H1 (cell line): ENCODE results near the gene CDRT4. TPM values are rescaled to one million over a fixed set of nuclear protein-coding genes. Genes with fewer than 3 reads are reported as not detected.

ENCODE experiments used
- CTCF ChIA-PET: fragments of 300-600 bp; sonication (Branson Sonifier 250); formaldehyde crosslinking; loops from one replicate; lab custom pipeline; 2021; ENCODE audit not compliant: partially characterized antibody; lab: Charles Lee
- POLR2A ChIA-PET: fragments of 300-600 bp; sonication (Branson Sonifier 250); formaldehyde crosslinking; loops from one replicate; lab custom pipeline; 2021; ENCODE audit warnings: inconsistent platforms; ENCODE audit not compliant: partially characterized antibody; lab: Charles Lee
- DNase-seq, 2 experiments: peaks; one replicate each; pipeline versions ENCODE4 v3.0.0 to v3.0.0-alpha.2; 2010 to 2022; ENCODE audit warnings: low spot score in 2 of 2, low read depth in 1 of 2, mixed read lengths in 1 of 2
- FAIRE-seq: peaks from 2 replicates; lab custom pipeline; 2011; peaks lifted over from hg19 to GRCh38; lab: Jason Lieb, UNC
- H2AFZ ChIP-seq: 2 replicates; pipeline ENCODE4 v1.8.1; 2012; ENCODE audit warnings: low read length, inconsistent platforms
- H2AK5ac ChIP-seq: 2 replicates; pipeline ENCODE4 v1.6.1; 2013; ENCODE audit warnings: low read depth, low read length
- H2BK120ac ChIP-seq: replicated peaks from 2 replicates; pipeline ENCODE3; 2013; ENCODE audit warnings: low read depth, low read length, inconsistent platforms
- H2BK12ac ChIP-seq: 2 replicates; pipeline ENCODE4 v1.6.1; 2013; ENCODE audit warnings: low read depth, low read length
- H2BK15ac ChIP-seq: 2 replicates; pipeline ENCODE4 v1.6.1; 2013; ENCODE audit warnings: low read length
- H2BK20ac ChIP-seq: 2 replicates; pipeline ENCODE4 v1.6.1; 2013; ENCODE audit warnings: low read length
- H2BK5ac ChIP-seq: 2 replicates; pipeline ENCODE4 v1.6.1; 2013; ENCODE audit warnings: low read depth, low read length
- H3K14ac ChIP-seq: 2 replicates; pipeline ENCODE4 v1.6.1; 2013; ENCODE audit warnings: inconsistent platforms; ENCODE audit not compliant: insufficient read length
- H3K18ac ChIP-seq: 2 replicates; pipeline ENCODE4 v1.6.1; 2013; ENCODE audit warnings: low read length; ENCODE audit errors: extremely low read depth
- H3K23ac ChIP-seq: 2 replicates; pipeline ENCODE4 v1.6.1; 2013; ENCODE audit warnings: inconsistent platforms; ENCODE audit not compliant: insufficient read length
- H3K23me2 ChIP-seq: 2 replicates; pipeline ENCODE4 v1.6.1; 2013; ENCODE audit warnings: low read depth, low read length
- H3K27ac ChIP-seq: 2 replicates; pipeline ENCODE4 v1.6.1; 2011; ENCODE audit warnings: low read depth, low read length, inconsistent platforms
- H3K27me3 ChIP-seq, 4 experiments: replicated peaks in 1 of 4; 1 replicate in 1 of 4; 2 replicates in 3 of 4; pipeline versions ENCODE4 v1.6.1 to v1.8.1; 2011 to 2013; ENCODE audit warnings: low read length in 3 of 4, mild to moderate bottlenecking in 3 of 4, inconsistent platforms in 2 of 4, mixed read lengths in 2 of 4, moderate library complexity in 1 of 4; ENCODE audit not compliant: control insufficient read depth in 3 of 4, insufficient read depth in 3 of 4; ENCODE audit errors: extremely low read depth in 1 of 4
- H3K36me3 ChIP-seq, 4 experiments: 2 replicates each; pipeline versions ENCODE4 v1.6.1 to v1.8.1; 2011 to 2013; ENCODE audit warnings: mild to moderate bottlenecking in 4 of 4, low read length in 3 of 4, moderate library complexity in 2 of 4, control low read depth in 1 of 4, inconsistent platforms in 1 of 4; ENCODE audit not compliant: insufficient read depth in 4 of 4, control insufficient read depth in 2 of 4
- H3K4ac ChIP-seq: replicated peaks from 2 replicates; pipeline ENCODE3; 2013; ENCODE audit warnings: low read length, low read depth, mixed read lengths, inconsistent platforms; ENCODE audit not compliant: insufficient read length
- H3K4me1 ChIP-seq, 4 experiments: replicated peaks in 1 of 4; 1 replicate in 1 of 4; 2 replicates in 3 of 4; pipeline versions ENCODE4 v1.6.1 to v1.8.1; 2011 to 2013; ENCODE audit warnings: low read length in 3 of 4, inconsistent platforms in 2 of 4, mixed read lengths in 1 of 4; ENCODE audit not compliant: insufficient read depth in 4 of 4, control insufficient read depth in 3 of 4
- H3K4me2 ChIP-seq, 2 experiments: 2 replicates each; pipeline versions ENCODE4 v1.6.1 to v1.8.1; 2011 to 2013; ENCODE audit warnings: low read depth in 2 of 2, low read length in 2 of 2, control low read depth in 1 of 2, inconsistent platforms in 1 of 2, mild to moderate bottlenecking in 1 of 2; ENCODE audit not compliant: insufficient read depth in 1 of 2
- H3K4me3 ChIP-seq, 4 experiments: fragments of 200-600, 300-600 bp in 1 of 4; sonication (generic), shearing (Covaris generic), sonication (Bioruptor Twin) in 1 of 4; 2 replicates each; pipeline versions ENCODE4 v1.5.1 to v1.8.1; 2011 to 2016; ENCODE audit warnings: low read length in 4 of 4, low read depth in 3 of 4, control low read depth in 2 of 4, inconsistent platforms in 2 of 4, mild to moderate bottlenecking in 2 of 4, mixed read lengths in 1 of 4, moderate library complexity in 1 of 4; ENCODE audit not compliant: insufficient read depth in 2 of 4; ENCODE audit errors: extremely low read depth in 1 of 4
- H3K56ac ChIP-seq: replicated peaks from 2 replicates; pipeline ENCODE3; 2013; ENCODE audit warnings: low read depth, mild to moderate bottlenecking, mixed read lengths, low read length, inconsistent platforms; ENCODE audit not compliant: insufficient read length
- H3K79me1 ChIP-seq: 2 replicates; pipeline ENCODE4 v1.6.1; 2013; ENCODE audit warnings: low read depth, low read length, control low read depth
- H3K79me2 ChIP-seq, 2 experiments: 2 replicates each; pipeline versions ENCODE4 v1.6.1 to v1.8.1; 2012 to 2013; ENCODE audit warnings: low read length in 2 of 2, mild to moderate bottlenecking in 2 of 2, inconsistent platforms in 1 of 2; ENCODE audit not compliant: insufficient read depth in 2 of 2, control insufficient read depth in 1 of 2
- H3K9ac ChIP-seq, 4 experiments: replicated peaks in 1 of 4; 1 replicate in 1 of 4; 2 replicates in 3 of 4; pipeline versions ENCODE4 v1.6.1 to v1.8.1; 2011 to 2013; ENCODE audit warnings: low read depth in 3 of 4, low read length in 3 of 4, control low read depth in 2 of 4, mild to moderate bottlenecking in 2 of 4, moderate library complexity in 2 of 4, inconsistent platforms in 1 of 4; ENCODE audit errors: extremely low read depth in 1 of 4
- H3K9me3 ChIP-seq, 2 experiments: 2 replicates each; pipeline versions ENCODE4 v1.6.1 to v1.8.1; 2012 to 2013; ENCODE audit warnings: mild to moderate bottlenecking in 2 of 2, moderate library complexity in 2 of 2, control low read depth in 1 of 2, inconsistent platforms in 1 of 2, low read depth in 1 of 2, low read length in 1 of 2, mixed read lengths in 1 of 2; ENCODE audit not compliant: insufficient read depth in 2 of 2
- H4K20me1 ChIP-seq, 2 experiments: replicated peaks in 1 of 2; 2 replicates each; pipeline versions ENCODE3 to v1.8.1; 2011 to 2013; ENCODE audit warnings: inconsistent platforms in 2 of 2, low read length in 2 of 2, mild to moderate bottlenecking in 1 of 2; ENCODE audit not compliant: insufficient read depth in 2 of 2, control insufficient read depth in 1 of 2
- H4K5ac ChIP-seq: 2 replicates; pipeline ENCODE4 v1.6.1; 2013; ENCODE audit warnings: low read length, low read depth, mixed read lengths, inconsistent platforms; ENCODE audit not compliant: insufficient read length
- H4K8ac ChIP-seq: 2 replicates; pipeline ENCODE4 v1.8.0; 2013; ENCODE audit warnings: mild to moderate bottlenecking, moderate library complexity, low read length, inconsistent platforms; ENCODE audit not compliant: insufficient read depth; ENCODE audit errors: extremely low read depth
- H4K91ac ChIP-seq: replicated peaks from 2 replicates; pipeline ENCODE3; 2013; ENCODE audit warnings: low read length, mixed read lengths, inconsistent platforms; ENCODE audit not compliant: insufficient read length
- CBX5 ChIP-seq: fragments of 300-800, 300-1000 bp; sonication (generic); IDR thresholded peaks from 2 replicates; pipeline ENCODE4 v1.7.1; 2016; ENCODE audit warnings: antibody characterized with exemption, low read length, low read depth
- EP300 ChIP-seq, 2 experiments: IDR thresholded peaks; 1 replicate in 1 of 2; 2 replicates in 1 of 2; pipeline ENCODE4 v1.6.1; 2011 to 2012; ENCODE audit warnings: low read depth in 2 of 2, low read length in 2 of 2, mild to moderate bottlenecking in 2 of 2, borderline replicate concordance in 1 of 2, inconsistent platforms in 1 of 2, moderate library complexity in 1 of 2
- WGBS, 2 experiments: shearing (Covaris generic) in 1 of 2; methylation state at CpG; one replicate each; pipeline versions ENCODE4 v1.1.6 to v1.1.7; 2013 to 2015; ENCODE audit warnings: low lambda C conversion rate in 2 of 2, mixed read lengths in 2 of 2, inconsistent platforms in 1 of 2, low coverage in 1 of 2, missing lambda C conversion rate in 1 of 2; ENCODE audit not compliant: insufficient replicate concordance in 2 of 2, insufficient coverage in 1 of 2, insufficient read length in 1 of 2; ENCODE audit errors: extremely low coverage in 1 of 2, missing lambda C conversion rate in 1 of 2; 5-methylcytosine and 5-hydroxymethylcytosine counted together
- polyA plus RNA-seq, 7 experiments: library from polyadenylated mRNA; depleted of rRNA in 3 of 7; stranded (reverse) in 5 of 7; unstranded in 2 of 7; fragments of >200 nt in 5 of 7; fragments of 200-250 nt in 2 of 7; gene quantifications; 1 replicate in 5 of 7; 2 replicates in 1 of 7; 4 replicates in 1 of 7; pipeline versions ENCODE4 v1.2.1 to v1.2.3, GENCODE V29; 2011 to 2013; ENCODE audit warnings: missing spikeins in 2 of 7, mixed read lengths in 2 of 7
- total RNA-seq: library from RNA; stranded (reverse); fragmentation: NEBNext Ultra II Directional; extraction: Animal tissue kit (Norgen Biotek cat#: 25700); gene quantifications from 2 replicates; pipeline ENCODE4 v1.2.1, GENCODE V29; 2021
- TF ChIP-seq, protein P1 (sequence below): IDR thresholded peaks from 2 replicates; pipeline ENCODE4 v1.6.1; 2012; ENCODE audit warnings: inconsistent platforms

Gene CDRT4
- total and polyA plus RNA-seq, 2 of the 8 experiments (the other 6 are each of a cell fraction or from before 2014, with no cell fraction given) = 2.6 to 5.6 TPM

DNA sequence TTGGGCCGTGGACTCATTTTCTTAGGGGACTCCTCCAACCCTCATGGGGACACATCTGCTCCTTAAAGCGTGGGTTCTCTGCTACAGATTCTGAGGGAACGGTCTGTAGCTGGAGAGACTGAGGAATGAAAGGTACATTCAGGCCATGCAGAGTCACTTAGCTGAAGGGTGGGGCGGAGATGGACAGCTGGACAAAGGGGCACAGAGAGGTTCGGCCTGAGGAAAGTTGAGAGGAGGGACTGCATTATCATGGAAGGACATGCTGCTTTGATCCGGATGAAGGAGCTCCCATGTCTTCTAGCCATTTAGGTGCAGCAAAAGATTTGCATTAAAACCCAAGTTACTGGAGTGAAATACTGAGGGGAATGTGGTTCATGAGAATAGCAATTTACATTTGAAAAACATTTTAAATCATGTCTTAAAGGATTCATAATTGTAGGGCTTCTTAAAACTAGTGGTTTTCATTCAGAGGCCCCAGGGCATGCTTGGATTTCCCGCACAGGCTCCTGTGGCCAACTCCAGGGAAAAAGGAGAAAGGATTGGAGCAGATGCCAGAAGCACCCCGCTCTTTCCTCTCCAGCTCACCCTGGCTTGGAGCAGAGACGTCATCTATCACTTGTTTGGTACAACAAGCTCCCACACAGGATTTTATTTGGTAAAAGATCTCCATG is 54.2 kb downstream of the CDRT4 start:
- Histone ChIP-seq H3K4me3 (no peak overlapping the region), H2BK120ac (no peak overlapping the region), H3K56ac (no peak overlapping the region), H3K4me2 (no peak overlapping the region), H3K4me1 (no peaks in the 10 kb centered on the region), H3K18ac (no peak overlapping the region), H2BK5ac (no peak overlapping the region), H4K8ac (no peak overlapping the region), H2BK15ac (no peak overlapping the region), H2BK20ac (no peak overlapping the region), H3K27me3 (no peaks in the 10 kb centered on the region; a peak in 1 of 7 replicates), H4K91ac (no peak overlapping the region), H2AK5ac (no peak overlapping the region), H3K27ac (no peak overlapping the region), H3K79me1 (no peaks in the 10 kb centered on the region), H2BK12ac (no peak overlapping the region), H3K4ac (no peak overlapping the region), H4K5ac (no peak overlapping the region), H3K9me3 (no peaks in the 10 kb centered on the region), H4K20me1 (no peaks in the 10 kb centered on the region), H3K23me2 (no peaks in the 10 kb centered on the region), H3K79me2 (no peaks in the 10 kb centered on the region), H3K14ac (no peak overlapping the region), H3K36me3 (no peaks in the 10 kb centered on the region)
- POLR2A ChIA-PET = interaction anchor here (0.6 to 1.8 kb wide), 2 partner anchors 9 to 81 kb away, joined by 3 to 6 read pairs; no protein-coding TSS in a partner anchor
- DNase-seq (no peak), FAIRE-seq (no peak)
- CTCF ChIA-PET = interaction anchor here (0.7 to 1.9 kb wide), 8 partner anchors 9 to 165 kb away, joined by 3 to 9 read pairs (median 3); no protein-coding TSS in a partner anchor
- TF ChIP-seq, protein P1, sequence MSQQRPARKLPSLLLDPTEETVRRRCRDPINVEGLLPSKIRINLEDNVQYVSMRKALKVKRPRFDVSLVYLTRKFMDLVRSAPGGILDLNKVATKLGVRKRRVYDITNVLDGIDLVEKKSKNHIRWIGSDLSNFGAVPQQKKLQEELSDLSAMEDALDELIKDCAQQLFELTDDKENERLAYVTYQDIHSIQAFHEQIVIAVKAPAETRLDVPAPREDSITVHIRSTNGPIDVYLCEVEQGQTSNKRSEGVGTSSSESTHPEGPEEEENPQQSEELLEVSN = no peak
- no peak for TF ChIP-seq EP300 (IDR thresholded peaks at IDR 0.05; ENCODE audit: borderline replicate concordance in 1 of 2, low read depth in 2 of 2, low read length in 2 of 2)
- TF ChIP-seq CBX5 = no peak
- TF ChIP-seq, all 59 proteins: peak for 0
- Histone ChIP-seq H3K23ac (no peak overlapping the region), H2AFZ (no peak overlapping the region), H3K9ac (no peak overlapping the region)
- 85% methylated on average over 9 of the region's 9 CpGs; no CpG with 5 or more reads in 1 of the 2 experiments for WGBS, 2 experiments
